ENCODE results near the gene MTG1.

- TF ChIP-seq, protein P1, sequence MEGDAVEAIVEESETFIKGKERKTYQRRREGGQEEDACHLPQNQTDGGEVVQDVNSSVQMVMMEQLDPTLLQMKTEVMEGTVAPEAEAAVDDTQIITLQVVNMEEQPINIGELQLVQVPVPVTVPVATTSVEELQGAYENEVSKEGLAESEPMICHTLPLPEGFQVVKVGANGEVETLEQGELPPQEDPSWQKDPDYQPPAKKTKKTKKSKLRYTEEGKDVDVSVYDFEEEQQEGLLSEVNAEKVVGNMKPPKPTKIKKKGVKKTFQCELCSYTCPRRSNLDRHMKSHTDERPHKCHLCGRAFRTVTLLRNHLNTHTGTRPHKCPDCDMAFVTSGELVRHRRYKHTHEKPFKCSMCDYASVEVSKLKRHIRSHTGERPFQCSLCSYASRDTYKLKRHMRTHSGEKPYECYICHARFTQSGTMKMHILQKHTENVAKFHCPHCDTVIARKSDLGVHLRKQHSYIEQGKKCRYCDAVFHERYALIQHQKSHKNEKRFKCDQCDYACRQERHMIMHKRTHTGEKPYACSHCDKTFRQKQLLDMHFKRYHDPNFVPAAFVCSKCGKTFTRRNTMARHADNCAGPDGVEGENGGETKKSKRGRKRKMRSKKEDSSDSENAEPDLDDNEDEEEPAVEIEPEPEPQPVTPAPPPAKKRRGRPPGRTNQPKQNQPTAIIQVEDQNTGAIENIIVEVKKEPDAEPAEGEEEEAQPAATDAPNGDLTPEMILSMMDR (IDR thresholded peaks at IDR 0.05; ENCODE audit: insufficient read depth, low read length) = no peak
- no peak for TF ChIP-seq GABPA (IDR thresholded peaks at IDR 0.05; ENCODE audit: low read depth)
- TF ChIP-seq REST (IDR thresholded peaks at IDR 0.05; ENCODE audit: insufficient replicate concordance, low read depth) = no peak
These were observed 49.3 kb downstream of the MTG1 start for GRCh38 chr10:133442967-133443924.

All from HL-60 (cell line).